K562 (cell line): ENCODE data around the gene SLC6A6. TPM values are rescaled to one million over a fixed set of nuclear protein-coding genes. Genes with fewer than 3 reads are reported as not detected.

Experiments
- ARID3B ChIP-seq: fragments of 250-450 bp; sonication (Bioruptor Pico); IDR thresholded peaks from 2 replicates; pipeline ENCODE4 v1.4.0; 2020; ENCODE audit warnings: borderline replicate concordance
- CBX5 ChIP-seq: IDR thresholded peaks from 2 replicates; pipeline ENCODE4 v1.6.1; 2014; ENCODE audit warnings: low read depth, borderline replicate concordance
- ETV6 ChIP-seq, 3 experiments: fragments of 150-350 bp in 1 of 3; sonication (generic) in 1 of 3; formaldehyde crosslinking in 1 of 3; IDR thresholded peaks; 2 replicates each; pipeline versions ENCODE4 v1.6.1 to v1.8.0; 2014 to 2022; ENCODE audit warnings: borderline replicate concordance in 2 of 3, low read depth in 2 of 3, antibody characterized with exemption in 1 of 3, low read length in 1 of 3, mild to moderate bottlenecking in 1 of 3, missing genetic modification reagents in 1 of 3
- HES1 ChIP-seq: fragments of 450-650 bp; IDR thresholded peaks from 2 replicates; pipeline ENCODE4 v1.6.1; 2016; ENCODE audit warnings: low read depth, mild to moderate bottlenecking, moderate library complexity
- PHF8 ChIP-seq: fragments of 200-600 bp; sonication (generic); IDR thresholded peaks from 2 replicates; pipeline ENCODE4 v1.6.1; 2012; ENCODE audit warnings: mixed run types, mild to moderate bottlenecking, inconsistent platforms, low read length, moderate library complexity, borderline replicate concordance
- PKNOX1 ChIP-seq: fragments of 450-650 bp; IDR thresholded peaks from 2 replicates; pipeline ENCODE4 v1.6.1; 2016
- USF1 ChIP-seq: sonication (generic); formaldehyde crosslinking; IDR thresholded peaks from 2 replicates; pipeline ENCODE4 v1.9.0; 2022; ENCODE audit warnings: mild to moderate bottlenecking, missing genetic modification reagents
- ZBTB43 ChIP-seq: sonication (generic); formaldehyde crosslinking; IDR thresholded peaks from 2 replicates; pipeline ENCODE4 v1.8.0; 2023; ENCODE audit warnings: mild to moderate bottlenecking, missing genetic modification reagents
- polyA plus RNA-seq, 8 experiments: library from polyadenylated mRNA; depleted of rRNA in 4 of 8; stranded (reverse) in 5 of 8; unstranded in 3 of 8; fragments of >200 nt; fragmentation: Nextera tagmentation in 2 of 8; fragmentation: Illumina TruSeq in 1 of 8; extraction: Ambion mirVana in 2 of 8; extraction: Trizol in 1 of 8; gene quantifications; 2 replicates each; pipeline versions ENCODE4 v1.2.1 to v1.2.3, GENCODE V29; 2011 to 2014; ENCODE audit warnings: inconsistent platforms in 1 of 8, missing spikeins in 1 of 8
- total RNA-seq, 7 experiments: library from RNA; depleted of rRNA in 6 of 7; stranded (reverse); fragments of >200 nt in 6 of 7; fragmentation: Illumina TruSeq in 2 of 7; extraction: Trizol in 2 of 7; gene quantifications; 2 replicates each; pipeline versions ENCODE4 v1.2.1 to v1.2.3, GENCODE V29; 2011 to 2021; ENCODE audit warnings: low replicate concordance in 1 of 7
- TF ChIP-seq, protein P1 (sequence below), 2 experiments: fragments of 450-650 bp in 1 of 2; sonication (generic) in 1 of 2; formaldehyde crosslinking in 1 of 2; IDR thresholded peaks; 2 replicates each; pipeline versions ENCODE4 v1.7.1 to v1.9.0; 2016 to 2022; ENCODE audit warnings: inconsistent platforms in 1 of 2, mild to moderate bottlenecking in 1 of 2, missing genetic modification reagents in 1 of 2

Gene SLC6A6
- total and polyA plus RNA-seq, 9 of the 15 experiments (the other 6 are each of a cell fraction or from before 2014, with no cell fraction given) = 12.3 to 203 (median 93.2) TPM

DNA sequence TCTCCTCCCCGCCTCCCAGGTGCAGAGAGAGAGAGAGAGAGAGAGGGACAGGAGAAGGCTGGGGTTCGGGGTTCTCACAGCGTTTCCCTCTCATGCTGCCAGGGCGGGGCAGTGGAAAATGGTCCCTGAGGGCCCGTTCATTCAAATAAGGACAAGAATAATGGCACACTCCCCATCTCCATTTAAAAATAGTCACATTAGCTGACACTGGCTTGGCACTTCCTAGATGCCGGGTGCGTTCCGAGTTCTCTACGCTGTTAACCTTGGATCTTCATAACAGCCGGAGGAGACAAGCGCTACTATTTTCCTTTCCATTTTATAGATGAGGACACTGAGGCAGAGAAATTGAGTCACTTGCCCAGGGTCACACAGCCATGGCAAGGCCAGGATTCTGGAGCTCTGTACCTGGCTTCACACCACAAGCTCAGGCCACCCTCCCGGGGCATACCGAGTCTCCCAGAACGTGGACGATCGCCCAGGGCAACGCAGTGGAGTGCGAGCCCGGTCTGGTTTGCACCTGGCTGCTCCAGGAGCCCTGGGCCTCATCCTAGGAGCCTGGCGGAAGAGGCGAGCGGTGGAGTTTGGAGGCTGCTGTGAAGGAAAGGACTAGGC, 608 bp upstream of the SLC6A6 start (continued):
- TF ChIP-seq HES1 (no peak), ETV6 (IDR thresholded peaks at IDR 0.05; ENCODE audit: borderline replicate concordance in 1 of 2, low read depth in 2 of 2, low read length in 1 of 2) (no peak), ETV6 (CRISPR knock-in tag; IDR thresholded peaks at IDR 0.05; ENCODE audit: borderline replicate concordance) (0 out of 2 replicates have a peak, but pooled peaks have one; percentile 54), USF1 (peak; percentile 22; the same call in 1 of the 2 replicates), PHF8 (peak; percentile 3; the same call in 1 of the 2 replicates), ZBTB43 (no peak), PKNOX1 (no peak), CBX5 (no peak), ARID3B (CRISPR knock-in tag) (0 out of 2 replicates have a peak, but pooled peaks have one; percentile 31)
- TF ChIP-seq, protein P1, sequence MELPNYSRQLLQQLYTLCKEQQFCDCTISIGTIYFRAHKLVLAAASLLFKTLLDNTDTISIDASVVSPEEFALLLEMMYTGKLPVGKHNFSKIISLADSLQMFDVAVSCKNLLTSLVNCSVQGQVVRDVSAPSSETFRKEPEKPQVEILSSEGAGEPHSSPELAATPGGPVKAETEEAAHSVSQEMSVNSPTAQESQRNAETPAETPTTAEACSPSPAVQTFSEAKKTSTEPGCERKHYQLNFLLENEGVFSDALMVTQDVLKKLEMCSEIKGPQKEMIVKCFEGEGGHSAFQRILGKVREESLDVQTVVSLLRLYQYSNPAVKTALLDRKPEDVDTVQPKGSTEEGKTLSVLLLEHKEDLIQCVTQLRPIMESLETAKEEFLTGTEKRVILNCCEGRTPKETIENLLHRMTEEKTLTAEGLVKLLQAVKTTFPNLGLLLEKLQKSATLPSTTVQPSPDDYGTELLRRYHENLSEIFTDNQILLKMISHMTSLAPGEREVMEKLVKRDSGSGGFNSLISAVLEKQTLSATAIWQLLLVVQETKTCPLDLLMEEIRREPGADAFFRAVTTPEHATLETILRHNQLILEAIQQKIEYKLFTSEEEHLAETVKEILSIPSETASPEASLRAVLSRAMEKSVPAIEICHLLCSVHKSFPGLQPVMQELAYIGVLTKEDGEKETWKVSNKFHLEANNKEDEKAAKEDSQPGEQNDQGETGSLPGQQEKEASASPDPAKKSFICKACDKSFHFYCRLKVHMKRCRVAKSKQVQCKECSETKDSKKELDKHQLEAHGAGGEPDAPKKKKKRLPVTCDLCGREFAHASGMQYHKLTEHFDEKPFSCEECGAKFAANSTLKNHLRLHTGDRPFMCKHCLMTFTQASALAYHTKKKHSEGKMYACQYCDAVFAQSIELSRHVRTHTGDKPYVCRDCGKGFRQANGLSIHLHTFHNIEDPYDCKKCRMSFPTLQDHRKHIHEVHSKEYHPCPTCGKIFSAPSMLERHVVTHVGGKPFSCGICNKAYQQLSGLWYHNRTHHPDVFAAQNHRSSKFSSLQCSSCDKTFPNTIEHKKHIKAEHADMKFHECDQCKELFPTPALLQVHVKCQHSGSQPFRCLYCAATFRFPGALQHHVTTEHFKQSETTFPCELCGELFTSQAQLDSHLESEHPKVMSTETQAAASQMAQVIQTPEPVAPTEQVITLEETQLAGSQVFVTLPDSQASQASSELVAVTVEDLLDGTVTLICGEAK (IDR thresholded peaks at IDR 0.05) = peak; percentile 50; the same call in 1 of the 2 replicates
- TF ChIP-seq, protein P1 (CRISPR knock-in tag; IDR thresholded peaks at IDR 0.05) = no peak
